Liver (tissue), 9 donors: ENCODE measurements around the gene BSND. TPM values are rescaled to one million over a fixed set of nuclear protein-coding genes. Genes with fewer than 3 reads are reported as not detected.

Source experiments
- DNase-seq: peaks from one replicate; pipeline ENCODE4 v3.0.0-alpha.2; 2017; ENCODE audit warnings: low spot score
- H3K27ac ChIP-seq, 2 donors: one replicate each; pipeline ENCODE4 v1.7.0; 2013; ENCODE audit warnings: inconsistent platforms in 2 of 2, low read length in 2 of 2, control low read depth in 1 of 2, low read depth in 1 of 2, mild to moderate bottlenecking in 1 of 2
- H3K27me3 ChIP-seq, 4 donors: one replicate each; pipeline versions ENCODE4 v1.6.1 to v1.7.0; 2013; ENCODE audit warnings: low read length in 3 of 4, inconsistent platforms in 1 of 4, mild to moderate bottlenecking in 1 of 4, moderate library complexity in 1 of 4; ENCODE audit not compliant: control insufficient read depth in 4 of 4, insufficient read depth in 4 of 4
- H3K36me3 ChIP-seq, 4 donors: one replicate each; pipeline versions ENCODE4 v1.6.1 to v1.7.0; 2013; ENCODE audit warnings: low read length in 3 of 4, mild to moderate bottlenecking in 3 of 4, low read depth in 1 of 4, moderate library complexity in 1 of 4; ENCODE audit not compliant: control insufficient read depth in 4 of 4, insufficient read depth in 3 of 4
- H3K4me1 ChIP-seq, 4 donors: one replicate each; pipeline versions ENCODE4 v1.6.1 to v1.7.0; 2013; ENCODE audit warnings: low read length in 3 of 4, mild to moderate bottlenecking in 3 of 4, moderate library complexity in 1 of 4; ENCODE audit not compliant: control insufficient read depth in 4 of 4, insufficient read depth in 4 of 4
- H3K4me3 ChIP-seq, 3 donors: one replicate each; pipeline versions ENCODE4 v1.6.1 to v1.7.0; 2013; ENCODE audit warnings: low read length in 3 of 3, control low read depth in 1 of 3, low read depth in 1 of 3, mild to moderate bottlenecking in 1 of 3
- H3K9ac ChIP-seq, 2 donors: one replicate each; pipeline ENCODE4 v1.7.0; 2013; ENCODE audit warnings: low read length in 2 of 2, mild to moderate bottlenecking in 2 of 2, moderate library complexity in 2 of 2, control low read depth in 1 of 2, low read depth in 1 of 2
- H3K9me3 ChIP-seq, 4 donors: one replicate each; pipeline versions ENCODE4 v1.6.1 to v1.7.0; 2013; ENCODE audit warnings: low read length in 3 of 4; ENCODE audit not compliant: control insufficient read depth in 4 of 4
- EGR1 ChIP-seq, 2 donors: IDR thresholded peaks; 2 replicates each; pipeline ENCODE4 v1.6.1; 2016 to 2018; ENCODE audit warnings: antibody characterized with exemption in 2 of 2, low read depth in 2 of 2
- FOXA1 ChIP-seq: IDR thresholded peaks from 2 replicates; pipeline ENCODE4 v1.6.1; 2016; ENCODE audit warnings: antibody characterized with exemption
- FOXA2 ChIP-seq: IDR thresholded peaks from 2 replicates; pipeline ENCODE4 v1.6.1; 2016; ENCODE audit warnings: antibody characterized with exemption
- GABPA ChIP-seq, 2 donors: IDR thresholded peaks in 1 of 2; conservative IDR thresholded peaks in 1 of 2; 2 replicates each; pipeline ENCODE4 v1.6.1; 2016; ENCODE audit warnings: antibody characterized with exemption in 2 of 2, mild to moderate bottlenecking in 1 of 2, moderate library complexity in 1 of 2
- HNF4A ChIP-seq, 2 donors: conservative IDR thresholded peaks; 2 replicates each; pipeline ENCODE4 v1.6.1; 2016; ENCODE audit warnings: antibody characterized with exemption in 2 of 2, mild to moderate bottlenecking in 2 of 2
- HNF4G ChIP-seq: IDR thresholded peaks from 2 replicates; pipeline ENCODE4 v1.6.1; 2016; ENCODE audit warnings: antibody characterized with exemption
- JUND ChIP-seq, 2 donors: IDR thresholded peaks; 2 replicates each; pipeline ENCODE4 v1.6.1; 2016; ENCODE audit warnings: antibody characterized with exemption in 2 of 2
- NR2F2 ChIP-seq: IDR thresholded peaks from 2 replicates; pipeline ENCODE4 v1.6.1; 2016; ENCODE audit warnings: antibody characterized with exemption
- RAD21 ChIP-seq, 2 donors: IDR thresholded peaks; 2 replicates each; pipeline ENCODE4 v1.6.1; 2016; ENCODE audit warnings: antibody characterized with exemption in 2 of 2, mild to moderate bottlenecking in 2 of 2
- RXRA ChIP-seq, 2 donors: IDR thresholded peaks; 2 replicates each; pipeline ENCODE4 v1.6.1; 2017 to 2018; ENCODE audit warnings: antibody characterized with exemption in 2 of 2, mild to moderate bottlenecking in 1 of 2
- SP1 ChIP-seq: IDR thresholded peaks from 2 replicates; pipeline ENCODE4 v1.6.1; 2018; ENCODE audit warnings: antibody characterized with exemption, mild to moderate bottlenecking
- TAF1 ChIP-seq: conservative IDR thresholded peaks from 2 replicates; pipeline ENCODE4 v1.6.1; 2016; ENCODE audit warnings: antibody characterized with exemption, mild to moderate bottlenecking
- YY1 ChIP-seq: IDR thresholded peaks from 2 replicates; pipeline ENCODE4 v1.6.1; 2016; ENCODE audit warnings: antibody characterized with exemption, mild to moderate bottlenecking
- WGBS: extraction: QIAGEN DNeasy Blood & Tissue Kit; methylation state at CpG from one replicate; pipeline ENCODE4 v1.1.7; 2013; 5-methylcytosine and 5-hydroxymethylcytosine counted together
- polyA plus RNA-seq, 2 donors: library from polyadenylated mRNA; stranded (reverse) in 1 of 2; unstranded in 1 of 2; fragments of 200-250 nt in 1 of 2; fragments of >200 nt in 1 of 2; fragmentation: Nextera tagmentation in 1 of 2; extraction: Ambion mirVana in 1 of 2; gene quantifications; one replicate each; pipeline versions ENCODE4 v1.2.1 to v1.2.3, GENCODE V29; 2013 to 2015
- total RNA-seq, 2 donors: library from RNA; depleted of rRNA; stranded (reverse); fragments of >200 nt; gene quantifications; one replicate each; pipeline ENCODE4 v1.2.3, GENCODE V29; 2014
- TF ChIP-seq, protein P1 (sequence below): IDR thresholded peaks from 2 replicates; pipeline ENCODE4 v1.6.1; 2016; ENCODE audit warnings: antibody characterized with exemption
- TF ChIP-seq, protein P2 (sequence below): IDR thresholded peaks from 2 replicates; pipeline ENCODE4 v1.6.1; 2016; ENCODE audit warnings: antibody characterized with exemption
- TF ChIP-seq, protein P3 (sequence below): IDR thresholded peaks from 2 replicates; pipeline ENCODE4 v1.6.1; 2016; ENCODE audit warnings: antibody characterized with exemption
- TF ChIP-seq, protein P4 (sequence below): IDR thresholded peaks from 2 replicates; pipeline ENCODE4 v1.6.1; 2016; ENCODE audit warnings: antibody characterized with exemption, mild to moderate bottlenecking
- donor health status: healthy.
- donor health status: healthy.
- donor health status: healthy.
- donor health status: healthy.
- donor health status: healthy.

BSND gene
- total and polyA plus RNA-seq, 4 donors, result 0.14 TPM; not detected in 3

DNA sequence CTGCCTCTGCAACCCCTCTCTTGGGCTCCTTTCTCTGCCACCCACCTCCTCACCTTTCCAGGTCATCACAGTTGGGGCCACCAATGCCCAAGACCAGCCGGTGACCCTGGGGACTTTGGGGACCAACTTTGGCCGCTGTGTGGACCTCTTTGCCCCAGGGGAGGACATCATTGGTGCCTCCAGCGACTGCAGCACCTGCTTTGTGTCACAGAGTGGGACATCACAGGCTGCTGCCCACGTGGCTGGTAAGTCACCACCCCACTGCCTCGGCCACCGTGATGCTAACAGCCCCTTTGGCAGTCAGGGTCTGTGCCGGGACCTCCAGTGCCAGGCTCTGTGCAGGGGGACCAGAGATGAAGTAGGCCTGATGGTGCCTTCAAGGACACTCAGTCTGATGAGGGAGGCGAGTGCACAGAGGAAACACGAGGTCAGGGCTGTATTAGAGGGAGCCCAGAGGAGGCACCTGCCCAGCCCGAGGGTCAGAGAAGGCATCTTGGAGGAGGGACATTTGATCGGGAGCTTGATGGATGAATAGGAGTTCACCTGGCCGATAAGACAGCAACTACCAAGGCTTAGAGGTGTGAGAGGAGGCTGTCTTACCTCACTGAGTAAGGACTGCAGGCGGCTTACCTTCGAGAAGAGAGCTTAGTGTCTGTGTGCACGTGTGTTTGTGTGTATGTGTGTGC is 58.7 kb downstream of the BSND start:
- DNase-seq, result no peak
- Histone ChIP-seq H3K4me3 (no peak overlapping the region), H3K27ac (no peak overlapping the region)

DNA sequence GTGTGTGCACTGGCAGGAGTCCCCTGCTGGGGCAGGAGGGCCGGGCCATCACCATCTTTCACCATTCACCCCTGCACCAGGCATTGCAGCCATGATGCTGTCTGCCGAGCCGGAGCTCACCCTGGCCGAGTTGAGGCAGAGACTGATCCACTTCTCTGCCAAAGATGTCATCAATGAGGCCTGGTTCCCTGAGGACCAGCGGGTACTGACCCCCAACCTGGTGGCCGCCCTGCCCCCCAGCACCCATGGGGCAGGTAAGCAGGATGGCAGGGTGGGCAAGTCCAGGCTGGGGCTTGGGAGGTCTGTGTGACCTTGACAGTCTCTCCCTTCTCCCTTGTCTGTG is 59.2 kb downstream of the BSND start:
- Histone ChIP-seq H3K4me3 (no peak overlapping the region), H3K27ac (no peak overlapping the region), H3K27me3 (no peaks in the 10 kb centered on the region), H3K9ac (no peak overlapping the region), H3K9me3 (no peaks in the 10 kb centered on the region), H3K4me1 (peaks cover 15 to 57% (median 38%) of the 10 kb centered on the region in 4 donors), H3K36me3 (peaks cover 13 to 42% (median 23%) of the 10 kb centered on the region in 4 donors)
- DNase-seq, result no peak
- TF ChIP-seq FOXA1 (no peak), NR2F2 (no peak)
- 96% methylated on average over 6 of the region's 6 CpGs for WGBS

More for the DNA sequence above, 58.7 kb downstream of the BSND start:
- H3K9ac ChIP-seq, result no peak overlapping the region
- H3K4me1 ChIP-seq, result peaks cover 12 to 61% (median 40%) of the 10 kb centered on the region in 4 donors
- no peaks in the 10 kb centered on the region for H3K27me3 ChIP-seq
- TF ChIP-seq EGR1 (IDR thresholded peaks at IDR 0.05; ENCODE audit: low read depth in 2 of 2) (no peak), JUND (IDR thresholded peaks at IDR 0.05) (no peak), GABPA (IDR thresholded peaks at IDR 0.05 in 1 of 2, conservative IDR thresholded peaks at IDR 0.05 in 1 of 2) (no peak), YY1 (no peak), HNF4G (no peak), NR2F2 (no peak), TAF1 (no peak), SP1 (no peak), RAD21 (IDR thresholded peaks at IDR 0.05) (no peak), HNF4A (conservative IDR thresholded peaks at IDR 0.05) (no peak), FOXA2 (no peak), FOXA1 (no peak), RXRA (IDR thresholded peaks at IDR 0.05) (no peak)
- TF ChIP-seq, protein P1, sequence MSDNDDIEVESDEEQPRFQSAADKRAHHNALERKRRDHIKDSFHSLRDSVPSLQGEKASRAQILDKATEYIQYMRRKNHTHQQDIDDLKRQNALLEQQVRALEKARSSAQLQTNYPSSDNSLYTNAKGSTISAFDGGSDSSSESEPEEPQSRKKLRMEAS, result no peak
- TF ChIP-seq, protein P2, sequence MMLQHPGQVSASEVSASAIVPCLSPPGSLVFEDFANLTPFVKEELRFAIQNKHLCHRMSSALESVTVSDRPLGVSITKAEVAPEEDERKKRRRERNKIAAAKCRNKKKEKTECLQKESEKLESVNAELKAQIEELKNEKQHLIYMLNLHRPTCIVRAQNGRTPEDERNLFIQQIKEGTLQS, result no peak
- TF ChIP-seq, protein P3, sequence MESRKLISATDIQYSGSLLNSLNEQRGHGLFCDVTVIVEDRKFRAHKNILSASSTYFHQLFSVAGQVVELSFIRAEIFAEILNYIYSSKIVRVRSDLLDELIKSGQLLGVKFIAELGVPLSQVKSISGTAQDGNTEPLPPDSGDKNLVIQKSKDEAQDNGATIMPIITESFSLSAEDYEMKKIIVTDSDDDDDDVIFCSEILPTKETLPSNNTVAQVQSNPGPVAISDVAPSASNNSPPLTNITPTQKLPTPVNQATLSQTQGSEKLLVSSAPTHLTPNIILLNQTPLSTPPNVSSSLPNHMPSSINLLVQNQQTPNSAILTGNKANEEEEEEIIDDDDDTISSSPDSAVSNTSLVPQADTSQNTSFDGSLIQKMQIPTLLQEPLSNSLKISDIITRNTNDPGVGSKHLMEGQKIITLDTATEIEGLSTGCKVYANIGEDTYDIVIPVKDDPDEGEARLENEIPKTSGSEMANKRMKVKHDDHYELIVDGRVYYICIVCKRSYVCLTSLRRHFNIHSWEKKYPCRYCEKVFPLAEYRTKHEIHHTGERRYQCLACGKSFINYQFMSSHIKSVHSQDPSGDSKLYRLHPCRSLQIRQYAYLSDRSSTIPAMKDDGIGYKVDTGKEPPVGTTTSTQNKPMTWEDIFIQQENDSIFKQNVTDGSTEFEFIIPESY, result no peak
- H3K36me3 ChIP-seq, result peaks cover 13 to 42% (median 23%) of the 10 kb centered on the region in 4 donors
- WGBS, result 93% methylated on average over 15 of the region's 15 CpGs
- H3K9me3 ChIP-seq, result no peaks in the 10 kb centered on the region

DNA sequence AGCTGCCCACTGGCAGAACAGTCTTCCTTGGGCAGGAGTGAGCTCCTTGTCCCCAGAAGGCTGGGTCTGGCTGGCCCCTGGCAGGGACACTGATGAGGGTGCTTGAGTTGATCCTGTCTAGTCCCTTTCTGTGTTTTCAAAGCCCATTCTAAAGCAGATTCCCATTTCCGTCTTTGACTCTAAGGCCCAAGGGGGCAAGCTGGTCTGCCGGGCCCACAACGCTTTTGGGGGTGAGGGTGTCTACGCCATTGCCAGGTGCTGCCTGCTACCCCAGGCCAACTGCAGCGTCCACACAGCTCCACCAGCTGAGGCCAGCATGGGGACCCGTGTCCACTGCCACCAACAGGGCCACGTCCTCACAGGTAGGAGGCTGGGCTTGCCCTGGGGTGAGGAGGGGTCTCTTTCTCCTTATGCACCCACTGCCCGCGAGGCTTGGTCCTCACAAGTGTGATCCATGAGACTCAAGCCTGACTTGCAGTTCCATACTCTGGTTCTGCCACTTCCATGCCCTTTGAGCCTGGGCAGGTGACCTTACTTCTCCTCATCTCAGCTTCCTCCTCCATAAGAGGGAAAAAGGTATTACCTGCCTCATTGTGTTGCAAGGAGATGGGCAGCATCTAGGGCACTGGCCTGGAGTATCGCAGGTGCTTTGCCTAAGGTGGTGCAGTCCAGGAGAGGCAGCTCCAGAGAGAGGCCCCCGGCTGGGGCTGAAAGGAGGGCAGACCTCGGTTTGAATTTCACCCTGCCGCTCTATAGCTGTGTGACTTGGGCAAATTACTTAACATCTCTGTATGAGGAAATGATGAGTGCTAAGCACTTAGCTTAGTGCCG is 60.8 kb downstream of the BSND start:
- H3K4me3 ChIP-seq, result no peak overlapping the region
- no peaks in the 10 kb centered on the region for H3K27me3 ChIP-seq
- DNase-seq, result no peak
- H3K9me3 ChIP-seq, result no peaks in the 10 kb centered on the region
- 92% methylated on average over 14 of the region's 14 CpGs for WGBS
- peaks cover 15 to 48% (median 24%) of the 10 kb centered on the region in 4 donors for H3K36me3 ChIP-seq
- H3K9ac ChIP-seq, result no peak overlapping the region
- H3K4me1 ChIP-seq, result peaks cover 16 to 58% (median 33%) of the 10 kb centered on the region in 4 donors
- H3K27ac ChIP-seq, result no peak overlapping the region
- TF ChIP-seq RXRA (IDR thresholded peaks at IDR 0.05) (no peak), HNF4A (conservative IDR thresholded peaks at IDR 0.05) (no peak), TAF1 (no peak), SP1 (no peak), GABPA (IDR thresholded peaks at IDR 0.05 in 1 of 2, conservative IDR thresholded peaks at IDR 0.05 in 1 of 2) (no peak), EGR1 (IDR thresholded peaks at IDR 0.05; ENCODE audit: low read depth in 2 of 2) (no peak), NR2F2 (no peak), FOXA2 (no peak), YY1 (no peak), JUND (IDR thresholded peaks at IDR 0.05) (no peak)
- TF ChIP-seq, protein P4, sequence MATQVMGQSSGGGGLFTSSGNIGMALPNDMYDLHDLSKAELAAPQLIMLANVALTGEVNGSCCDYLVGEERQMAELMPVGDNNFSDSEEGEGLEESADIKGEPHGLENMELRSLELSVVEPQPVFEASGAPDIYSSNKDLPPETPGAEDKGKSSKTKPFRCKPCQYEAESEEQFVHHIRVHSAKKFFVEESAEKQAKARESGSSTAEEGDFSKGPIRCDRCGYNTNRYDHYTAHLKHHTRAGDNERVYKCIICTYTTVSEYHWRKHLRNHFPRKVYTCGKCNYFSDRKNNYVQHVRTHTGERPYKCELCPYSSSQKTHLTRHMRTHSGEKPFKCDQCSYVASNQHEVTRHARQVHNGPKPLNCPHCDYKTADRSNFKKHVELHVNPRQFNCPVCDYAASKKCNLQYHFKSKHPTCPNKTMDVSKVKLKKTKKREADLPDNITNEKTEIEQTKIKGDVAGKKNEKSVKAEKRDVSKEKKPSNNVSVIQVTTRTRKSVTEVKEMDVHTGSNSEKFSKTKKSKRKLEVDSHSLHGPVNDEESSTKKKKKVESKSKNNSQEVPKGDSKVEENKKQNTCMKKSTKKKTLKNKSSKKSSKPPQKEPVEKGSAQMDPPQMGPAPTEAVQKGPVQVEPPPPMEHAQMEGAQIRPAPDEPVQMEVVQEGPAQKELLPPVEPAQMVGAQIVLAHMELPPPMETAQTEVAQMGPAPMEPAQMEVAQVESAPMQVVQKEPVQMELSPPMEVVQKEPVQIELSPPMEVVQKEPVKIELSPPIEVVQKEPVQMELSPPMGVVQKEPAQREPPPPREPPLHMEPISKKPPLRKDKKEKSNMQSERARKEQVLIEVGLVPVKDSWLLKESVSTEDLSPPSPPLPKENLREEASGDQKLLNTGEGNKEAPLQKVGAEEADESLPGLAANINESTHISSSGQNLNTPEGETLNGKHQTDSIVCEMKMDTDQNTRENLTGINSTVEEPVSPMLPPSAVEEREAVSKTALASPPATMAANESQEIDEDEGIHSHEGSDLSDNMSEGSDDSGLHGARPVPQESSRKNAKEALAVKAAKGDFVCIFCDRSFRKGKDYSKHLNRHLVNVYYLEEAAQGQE, result no peak
- TF ChIP-seq, protein P3, result no peak
- TF ChIP-seq, protein P2, result no peak
